ENCODE results near the gene LRRC4. TPM values are rescaled to one million over a fixed set of nuclear protein-coding genes. Genes with fewer than 3 reads are reported as not detected.

LRRC4 gene
- total RNA-seq, 4 donors from 2014 or later: 0.96 to 4.7 (median 1.8) TPM

DNA sequence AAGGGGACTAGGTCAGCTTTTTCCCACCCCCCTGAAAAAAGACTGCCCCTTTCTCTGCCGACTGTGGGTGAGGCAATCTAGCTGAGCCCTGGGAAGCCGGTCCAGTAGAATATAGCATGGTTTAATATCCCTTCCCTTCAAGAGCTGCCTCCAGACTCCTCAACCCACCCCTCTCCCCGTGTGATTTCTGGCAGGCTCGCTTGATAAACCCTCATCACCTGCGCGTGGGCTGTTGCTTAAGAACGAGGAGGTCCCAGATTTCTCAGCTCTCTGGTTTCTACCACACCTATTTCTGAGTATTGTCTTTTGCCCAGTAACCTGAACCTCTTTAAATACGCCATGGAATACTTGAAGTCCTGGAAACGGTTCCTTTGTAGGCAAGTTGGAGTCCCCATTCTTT lies 2.0 kb upstream of the LRRC4 start:
- TF ChIP-seq, protein P1, sequence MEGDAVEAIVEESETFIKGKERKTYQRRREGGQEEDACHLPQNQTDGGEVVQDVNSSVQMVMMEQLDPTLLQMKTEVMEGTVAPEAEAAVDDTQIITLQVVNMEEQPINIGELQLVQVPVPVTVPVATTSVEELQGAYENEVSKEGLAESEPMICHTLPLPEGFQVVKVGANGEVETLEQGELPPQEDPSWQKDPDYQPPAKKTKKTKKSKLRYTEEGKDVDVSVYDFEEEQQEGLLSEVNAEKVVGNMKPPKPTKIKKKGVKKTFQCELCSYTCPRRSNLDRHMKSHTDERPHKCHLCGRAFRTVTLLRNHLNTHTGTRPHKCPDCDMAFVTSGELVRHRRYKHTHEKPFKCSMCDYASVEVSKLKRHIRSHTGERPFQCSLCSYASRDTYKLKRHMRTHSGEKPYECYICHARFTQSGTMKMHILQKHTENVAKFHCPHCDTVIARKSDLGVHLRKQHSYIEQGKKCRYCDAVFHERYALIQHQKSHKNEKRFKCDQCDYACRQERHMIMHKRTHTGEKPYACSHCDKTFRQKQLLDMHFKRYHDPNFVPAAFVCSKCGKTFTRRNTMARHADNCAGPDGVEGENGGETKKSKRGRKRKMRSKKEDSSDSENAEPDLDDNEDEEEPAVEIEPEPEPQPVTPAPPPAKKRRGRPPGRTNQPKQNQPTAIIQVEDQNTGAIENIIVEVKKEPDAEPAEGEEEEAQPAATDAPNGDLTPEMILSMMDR (IDR thresholded peaks at IDR 0.05): no peak
- ATAC-seq (ENCODE audit: low FRiP score): no peak
- DNase-seq (ENCODE audit: low spot score): no peak

DNA sequence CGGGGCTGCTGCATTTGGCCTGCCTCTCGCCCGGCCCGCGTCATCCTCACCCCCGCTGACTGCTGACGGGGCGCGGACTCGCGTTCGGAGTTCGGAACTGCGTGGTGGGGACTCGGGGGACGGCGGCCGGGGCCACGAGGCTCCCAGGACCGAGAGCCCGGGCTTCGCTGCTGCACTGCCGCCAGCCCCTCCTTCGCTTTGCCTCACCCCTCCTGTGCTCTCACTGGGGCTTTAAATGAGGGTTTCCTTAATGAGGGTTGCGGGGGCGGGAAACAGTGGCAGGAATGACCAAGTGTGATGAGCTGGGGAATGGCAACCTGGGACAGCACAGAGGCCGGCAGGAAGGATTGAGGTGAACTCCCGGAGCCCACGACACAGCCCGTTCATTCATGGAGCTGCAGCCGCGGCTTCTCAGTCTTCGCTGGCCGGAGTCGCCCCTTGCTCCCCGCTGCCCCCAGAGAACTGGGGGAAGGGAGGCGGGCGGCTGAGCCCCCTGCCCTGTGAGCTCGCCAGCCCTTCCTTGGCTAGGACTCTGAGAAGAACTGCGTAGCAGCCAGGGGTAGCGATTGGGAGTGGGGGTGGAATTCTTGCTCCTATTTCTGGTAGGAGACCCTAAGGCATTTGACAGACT lies 1.5 kb upstream of the LRRC4 start:
- ATAC-seq (ENCODE audit: low FRiP score): peak; percentile 20
- TF ChIP-seq, protein P1 (IDR thresholded peaks at IDR 0.05): no peak
- no peak for DNase-seq (ENCODE audit: low spot score)

DNA sequence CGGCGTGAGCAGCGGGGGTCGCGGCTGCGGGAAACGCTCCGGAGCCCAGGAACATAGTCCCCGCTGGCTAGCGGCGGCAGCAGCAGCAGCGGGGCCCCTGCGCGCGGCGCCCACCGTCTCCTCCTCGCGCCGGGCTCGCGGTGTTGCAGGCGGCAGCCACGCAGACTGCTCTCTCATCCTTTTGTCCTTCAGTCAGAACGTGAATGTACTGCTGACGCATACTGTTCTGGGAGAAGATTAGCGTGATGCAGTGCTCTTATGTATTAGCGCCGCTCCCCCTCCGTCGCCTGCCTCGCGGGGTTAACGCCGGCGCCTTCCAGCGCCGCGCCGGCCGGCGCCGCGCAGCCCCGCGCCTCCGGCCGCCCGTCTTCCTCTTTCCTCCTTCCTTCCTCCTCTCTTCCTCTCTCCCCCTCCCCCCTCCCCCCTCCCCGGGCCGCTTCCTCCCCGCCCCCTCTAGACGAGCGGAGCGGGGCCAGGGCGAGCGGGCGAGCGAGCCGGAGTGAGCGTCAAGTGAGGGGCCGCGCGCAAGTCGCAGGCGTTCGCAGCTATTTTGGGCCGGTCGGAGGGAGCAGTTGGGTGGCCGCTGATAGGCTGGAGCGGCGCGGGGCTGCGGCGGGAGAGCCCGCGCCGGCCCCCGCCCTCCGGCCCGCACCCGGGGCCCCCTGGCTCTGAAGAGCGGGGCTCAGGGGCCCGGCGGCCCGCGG lies 816 bp upstream of the LRRC4 start:
- DNase-seq (ENCODE audit: low spot score): no peak
- ATAC-seq (ENCODE audit: low FRiP score): peak; percentile 83
- TF ChIP-seq, protein P1 (IDR thresholded peaks at IDR 0.05): no peak

DNA sequence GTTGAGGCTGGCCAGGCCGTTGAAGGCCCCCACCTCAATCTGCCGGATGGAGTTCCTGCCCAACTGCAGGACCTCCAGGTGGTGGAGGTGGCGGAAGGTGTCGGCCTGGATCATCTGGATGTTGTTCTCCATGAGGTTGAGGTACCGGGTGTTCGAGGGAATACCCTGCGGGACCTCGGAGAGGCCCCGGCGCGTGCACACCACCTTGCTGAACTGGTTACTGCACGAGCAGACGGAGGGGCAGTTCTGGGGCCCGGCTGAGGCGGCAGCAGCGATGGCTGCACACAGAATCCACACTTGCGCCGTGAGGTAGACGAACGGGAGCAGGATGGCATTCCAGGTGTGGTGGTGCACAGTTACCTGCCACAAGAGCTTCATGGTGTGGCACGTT lies 979 bp downstream of the LRRC4 start:
- no peak for DNase-seq (ENCODE audit: low spot score)
- ATAC-seq (ENCODE audit: low FRiP score): no peak
- TF ChIP-seq, protein P1 (IDR thresholded peaks at IDR 0.05): no peak

DNA sequence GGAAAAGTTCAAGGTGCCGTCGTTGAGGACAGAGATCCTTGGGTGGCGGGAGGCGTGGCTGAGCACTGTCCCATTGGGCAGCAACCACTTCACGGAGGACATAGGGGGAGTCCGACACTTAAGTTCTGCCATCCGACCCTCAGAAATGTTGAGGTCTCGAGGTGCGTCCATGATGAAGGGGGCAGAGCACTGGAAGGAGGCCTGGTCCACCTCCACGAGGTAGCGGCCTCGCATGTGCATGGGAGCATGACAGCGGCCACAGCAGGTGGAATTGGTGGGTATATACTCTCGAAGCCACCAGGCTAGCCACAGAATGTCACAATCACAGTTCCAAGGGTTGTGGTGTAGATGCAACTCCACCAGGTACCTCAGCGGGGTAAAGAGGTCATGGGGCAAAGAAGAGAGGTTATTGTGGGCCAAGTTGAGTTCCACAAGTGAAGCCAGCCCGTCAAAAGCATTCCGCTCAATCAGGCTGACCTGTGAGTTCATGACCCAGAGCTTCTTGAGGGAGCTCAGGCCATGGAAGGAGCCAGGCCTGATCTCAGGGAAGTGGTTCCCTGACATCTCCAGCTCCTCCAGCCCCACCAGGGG lies 1.7 kb downstream of the LRRC4 start:
- no peak for ATAC-seq (ENCODE audit: low FRiP score)
- TF ChIP-seq, protein P1 (IDR thresholded peaks at IDR 0.05): no peak
- DNase-seq (ENCODE audit: low spot score): no peak

DNA sequence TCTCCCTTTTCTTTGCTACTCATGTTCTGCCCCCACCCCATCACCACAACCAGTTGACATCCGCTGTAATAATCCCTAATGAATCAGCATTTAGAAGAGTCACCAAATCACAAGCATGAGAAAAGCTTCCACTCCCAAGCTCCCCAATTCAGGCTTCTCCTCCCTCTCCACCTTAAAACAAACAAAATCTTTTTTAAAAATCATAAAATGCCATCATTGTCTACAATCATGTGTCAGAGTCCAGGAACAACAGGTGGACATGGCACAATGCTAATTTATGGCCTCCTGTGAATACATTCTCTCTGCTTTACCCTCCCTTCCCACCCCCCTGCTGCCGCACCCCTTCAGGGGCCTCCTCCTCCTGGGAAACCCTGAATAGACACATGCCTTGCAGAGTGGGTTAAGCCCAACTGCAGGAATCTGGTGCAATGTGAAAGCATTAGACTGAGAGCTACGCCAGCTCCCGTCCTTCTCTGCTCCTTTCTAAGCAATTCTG lies 3.7 kb downstream of the LRRC4 start:
- TF ChIP-seq, protein P1 (IDR thresholded peaks at IDR 0.05): no peak
- ATAC-seq (ENCODE audit: low FRiP score) (no peak), DNase-seq (ENCODE audit: low spot score) (no peak)

Data from omental fat pad (tissue), 4 donors.